ENCODE measurements around the gene RANGAP1. TPM values are rescaled to one million over a fixed set of nuclear protein-coding genes. Genes with fewer than 3 reads are reported as not detected.

The RANGAP1 gene
- total RNA-seq, 5 donors from 2014 or later (not counting 1 experiment from before 2014, with no cell fraction given): 95.0 to 113 (median 104) TPM

DNA sequence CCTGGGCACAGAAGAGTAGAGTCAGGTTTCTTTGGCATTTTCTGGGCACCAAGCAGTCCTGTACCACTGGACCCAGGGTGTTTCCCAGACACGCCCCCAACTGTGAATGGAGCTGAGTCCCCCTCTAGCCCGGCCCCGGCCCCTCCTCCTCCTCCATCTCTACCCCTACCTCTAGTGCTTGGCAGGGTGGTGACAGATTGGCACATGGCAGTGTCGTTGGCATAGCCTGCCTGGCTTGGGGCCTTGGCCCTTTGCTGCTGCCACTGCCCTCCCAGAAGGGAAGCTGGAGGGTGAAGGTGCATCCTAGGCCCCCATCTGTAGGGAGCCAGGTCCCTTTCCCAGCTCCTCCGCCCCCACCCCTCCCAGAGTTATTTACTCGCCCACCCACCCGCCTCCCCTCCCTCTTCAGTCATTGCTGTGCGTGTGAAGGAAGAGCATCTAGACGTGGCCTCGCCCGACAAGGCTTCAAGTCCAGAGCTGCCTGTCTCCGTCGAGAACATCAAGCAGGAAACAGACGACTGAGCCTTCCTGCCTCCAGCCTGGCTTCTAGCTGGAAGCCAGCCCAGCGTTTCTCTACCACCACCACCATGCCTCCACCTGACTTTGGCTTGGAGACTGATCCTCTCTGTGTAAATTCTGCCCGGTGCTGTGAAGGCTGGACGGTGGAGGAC, 56.1 kb downstream of the RANGAP1 start:
- H3K9me3 Mint-ChIP-seq: no peaks in the 10 kb centered on the region
- no peak overlapping the region for H3K4me3 Mint-ChIP-seq
- Histone ChIP-seq H3K27ac (ENCODE audit: low read length) (no peak overlapping the region), H3K27me3 (replicated peaks in 1 of 2; ENCODE audit: control insufficient read depth in 2 of 2, extremely low read depth in 1 of 2, insufficient read depth in 2 of 2, low read length in 1 of 2) (no peaks in the 10 kb centered on the region), H3K36me3 (ENCODE audit: control insufficient read depth in 2 of 2, extremely low read depth in 1 of 2, insufficient read depth in 1 of 2, low read length in 1 of 2) (peaks cover 10 to 55% of the 10 kb centered on the region in 2 donors), H3K9me3 (no peaks in the 10 kb centered on the region), H3K4me1 (ENCODE audit: control insufficient read depth in 1 of 2, extremely low read depth in 1 of 2, insufficient read depth in 2 of 2, low read length in 2 of 2) (no peaks in the 10 kb centered on the region), H3K4me3 (ENCODE audit: control insufficient read depth in 1 of 2, extremely low read depth in 1 of 2, low read length in 1 of 2) (no peak overlapping the region)
- ATAC-seq (replicated peaks in 1 of 4) (no peak), DNase-seq (no peak)
- ChIA-PET POLR2A (no interaction called here), CTCF (no interaction called here)
- H3K36me3 Mint-ChIP-seq: peaks cover 26% of the 10 kb centered on the region
- H3K27ac Mint-ChIP-seq: no peak overlapping the region
- no peaks in the 10 kb centered on the region for H3K4me1 Mint-ChIP-seq
- no peaks in the 10 kb centered on the region for H3K27me3 Mint-ChIP-seq
- WGBS (ENCODE audit: insufficient coverage): 83% methylated on average over 10 of the region's 17 CpGs

GRCh38 chr22:41229215-41229614, 56.8 kb downstream of the RANGAP1 start:
- Mint-ChIP-seq H3K4me1 (no peaks in the 10 kb centered on the region), H3K27ac (no peak overlapping the region), H3K27me3 (no peaks in the 10 kb centered on the region), H3K9me3 (no peaks in the 10 kb centered on the region), H3K4me3 (no peak overlapping the region), H3K36me3 (peaks cover 30% of the 10 kb centered on the region)
- ChIA-PET CTCF (no interaction called here), POLR2A (no interaction called here)
- WGBS (ENCODE audit: insufficient coverage): 96% methylated on average over 4 of the region's 6 CpGs
- Histone ChIP-seq H3K4me3 (ENCODE audit: control insufficient read depth in 1 of 2, extremely low read depth in 1 of 2, low read length in 1 of 2) (no peak overlapping the region), H3K36me3 (ENCODE audit: control insufficient read depth in 2 of 2, extremely low read depth in 1 of 2, insufficient read depth in 1 of 2, low read length in 1 of 2) (peaks cover 13 to 62% of the 10 kb centered on the region in 2 donors), H3K27me3 (replicated peaks in 1 of 2; ENCODE audit: control insufficient read depth in 2 of 2, extremely low read depth in 1 of 2, insufficient read depth in 2 of 2, low read length in 1 of 2) (no peaks in the 10 kb centered on the region), H3K9me3 (no peaks in the 10 kb centered on the region), H3K4me1 (ENCODE audit: control insufficient read depth in 1 of 2, extremely low read depth in 1 of 2, insufficient read depth in 2 of 2, low read length in 2 of 2) (no peaks in the 10 kb centered on the region), H3K27ac (ENCODE audit: low read length) (no peak overlapping the region)
- DNase-seq: no peak
- no peak for ATAC-seq (replicated peaks in 1 of 4)

DNA sequence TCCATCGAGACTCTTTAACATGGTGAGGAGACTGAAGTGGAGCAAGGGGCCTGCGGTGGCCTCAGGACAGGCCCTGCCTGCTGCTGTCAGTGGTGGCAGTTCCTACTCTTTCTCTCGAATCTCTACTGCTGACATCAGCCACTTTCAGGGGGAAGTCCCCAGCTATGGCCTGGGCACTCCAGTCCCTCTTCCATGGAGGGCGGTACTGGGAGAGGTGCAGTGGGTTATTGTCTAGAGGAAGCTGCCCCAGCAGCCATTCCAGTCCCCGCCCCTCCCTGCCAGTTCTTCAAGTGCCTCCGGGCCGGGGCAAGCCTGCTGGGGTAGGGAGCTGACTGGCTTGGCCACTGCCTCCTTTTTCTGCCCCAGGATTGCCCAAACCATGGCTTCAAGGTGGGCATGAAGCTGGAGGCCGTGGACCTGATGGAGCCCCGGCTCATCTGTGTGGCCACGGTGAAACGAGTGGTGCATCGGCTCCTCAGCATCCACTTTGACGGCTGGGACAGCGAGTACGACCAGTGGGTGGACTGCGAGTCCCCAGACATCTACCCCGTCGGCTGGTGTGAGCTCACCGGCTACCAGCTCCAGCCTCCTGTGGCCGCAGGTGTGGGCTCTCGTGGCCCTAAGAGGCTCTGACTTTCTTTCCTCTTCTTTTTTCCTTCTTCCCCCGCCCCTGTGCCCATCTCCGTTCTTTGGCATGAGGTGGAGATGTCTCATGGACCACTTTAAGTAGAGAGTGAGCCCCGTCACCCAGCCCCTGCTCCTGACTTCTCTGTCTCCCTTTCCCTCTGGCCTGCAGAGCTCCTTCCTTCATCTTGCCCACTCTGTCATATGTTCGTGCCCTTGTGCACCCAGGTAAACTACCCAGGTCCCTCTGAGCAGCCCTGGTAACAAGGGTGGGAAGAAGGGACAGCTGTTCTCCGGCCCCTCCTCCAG, 59.0 kb downstream of the RANGAP1 start:
- POLR2A ChIA-PET: interaction anchor here in 1 of 2 donors (0.5 kb wide), 1 partner anchor 696 kb away, joined by 6 read pairs; no protein-coding TSS in a partner anchor
- peaks cover 35% of the 10 kb centered on the region for H3K36me3 Mint-ChIP-seq
- H3K36me3 ChIP-seq (ENCODE audit: control insufficient read depth in 2 of 2, extremely low read depth in 1 of 2, insufficient read depth in 1 of 2, low read length in 1 of 2): peaks cover 13 to 84% of the 10 kb centered on the region in 2 donors
- CTCF ChIA-PET: no interaction called here
- H3K9me3 Mint-ChIP-seq: no peaks in the 10 kb centered on the region
- DNase-seq (no peak), ATAC-seq (replicated peaks in 1 of 4) (no peak)
- H3K27ac ChIP-seq (ENCODE audit: low read length): no peak overlapping the region
- H3K4me3 ChIP-seq (ENCODE audit: control insufficient read depth in 1 of 2, extremely low read depth in 1 of 2, low read length in 1 of 2): no peak overlapping the region
- H3K4me3 Mint-ChIP-seq: no peak overlapping the region
- WGBS (ENCODE audit: insufficient coverage): 96% methylated on average over 19 of the region's 26 CpGs
- no peaks in the 10 kb centered on the region for H3K27me3 ChIP-seq (replicated peaks in 1 of 2; ENCODE audit: control insufficient read depth in 2 of 2, extremely low read depth in 1 of 2, insufficient read depth in 2 of 2, low read length in 1 of 2)
- H3K27me3 Mint-ChIP-seq: no peaks in the 10 kb centered on the region
- H3K9me3 ChIP-seq: no peaks in the 10 kb centered on the region
- H3K27ac Mint-ChIP-seq: no peak overlapping the region
- no peaks in the 10 kb centered on the region for H3K4me1 Mint-ChIP-seq
- no peaks in the 10 kb centered on the region for H3K4me1 ChIP-seq (ENCODE audit: control insufficient read depth in 1 of 2, extremely low read depth in 1 of 2, insufficient read depth in 2 of 2, low read length in 2 of 2)

- DNase-seq: no peak
- ATAC-seq (replicated peaks in 1 of 4): no peak
- Histone ChIP-seq H3K4me3 (ENCODE audit: control insufficient read depth in 1 of 2, extremely low read depth in 1 of 2, low read length in 1 of 2) (no peak overlapping the region), H3K9me3 (no peaks in the 10 kb centered on the region), H3K27me3 (replicated peaks in 1 of 2; ENCODE audit: control insufficient read depth in 2 of 2, extremely low read depth in 1 of 2, insufficient read depth in 2 of 2, low read length in 1 of 2) (no peaks in the 10 kb centered on the region), H3K4me1 (ENCODE audit: control insufficient read depth in 1 of 2, extremely low read depth in 1 of 2, insufficient read depth in 2 of 2, low read length in 2 of 2) (no peaks in the 10 kb centered on the region), H3K36me3 (ENCODE audit: control insufficient read depth in 2 of 2, extremely low read depth in 1 of 2, insufficient read depth in 1 of 2, low read length in 1 of 2) (peaks cover 19 to 86% of the 10 kb centered on the region in 2 donors), H3K27ac (ENCODE audit: low read length) (no peak overlapping the region)
- H3K9me3 Mint-ChIP-seq: no peaks in the 10 kb centered on the region
- ChIA-PET CTCF (interaction anchor here (0.5 to 1.1 kb wide), 2 partner anchors 14 to 324 kb away, joined by 3 to 4 read pairs; no protein-coding TSS in a partner anchor), POLR2A (no interaction called here)
- H3K4me1 Mint-ChIP-seq: peaks cover 0 to 4% (median 0%) of the 10 kb centered on the region in 3 donors
- H3K27me3 Mint-ChIP-seq: no peaks in the 10 kb centered on the region
- H3K36me3 Mint-ChIP-seq: peaks cover 33% of the 10 kb centered on the region
- no peak overlapping the region for H3K4me3 Mint-ChIP-seq
- WGBS (ENCODE audit: insufficient coverage): 96% methylated on average over 5 of the region's 7 CpGs
- no peak overlapping the region for H3K27ac Mint-ChIP-seq
Measured at GRCh38 chr22:41223535-41223934, 62.5 kb downstream of the RANGAP1 start.

DNA sequence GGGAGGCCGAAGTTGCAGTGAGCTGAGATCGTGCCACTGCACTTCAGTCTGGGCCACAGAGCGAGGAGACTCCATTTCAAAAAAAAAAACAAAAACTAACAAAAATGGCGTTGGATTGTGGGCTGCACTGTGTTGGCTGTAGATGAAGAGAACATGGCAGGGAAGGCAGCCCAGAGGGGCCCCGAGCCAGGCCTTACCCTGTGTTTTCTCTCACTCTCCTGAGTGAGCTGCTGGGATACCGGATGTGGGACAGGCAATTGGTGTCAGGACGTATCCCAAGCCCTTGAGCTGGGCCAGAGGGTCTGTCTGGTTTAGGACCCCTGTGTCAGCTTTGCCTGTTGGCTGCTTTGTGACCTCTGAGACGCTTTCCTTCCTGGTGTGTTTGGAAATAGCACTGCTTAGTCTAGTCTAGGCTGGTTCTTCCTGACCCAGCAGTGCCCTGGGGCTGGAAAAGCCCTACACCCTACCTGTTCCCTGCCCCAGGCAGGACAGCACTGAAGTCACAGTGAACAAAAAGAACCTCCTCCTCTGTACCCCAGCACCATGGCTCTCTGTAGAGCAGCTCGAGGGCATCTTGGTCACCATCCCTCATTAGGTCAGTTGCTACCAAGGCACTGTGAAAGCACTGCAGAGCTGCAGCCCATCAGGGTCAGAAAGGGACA, 63.0 kb downstream of the RANGAP1 start:
- Histone ChIP-seq H3K9me3 (no peaks in the 10 kb centered on the region), H3K27me3 (replicated peaks in 1 of 2; ENCODE audit: control insufficient read depth in 2 of 2, extremely low read depth in 1 of 2, insufficient read depth in 2 of 2, low read length in 1 of 2) (no peaks in the 10 kb centered on the region), H3K27ac (ENCODE audit: low read length) (no peak overlapping the region), H3K36me3 (ENCODE audit: control insufficient read depth in 2 of 2, extremely low read depth in 1 of 2, insufficient read depth in 1 of 2, low read length in 1 of 2) (peaks cover 17 to 82% of the 10 kb centered on the region in 2 donors), H3K4me3 (ENCODE audit: control insufficient read depth in 1 of 2, extremely low read depth in 1 of 2, low read length in 1 of 2) (no peak overlapping the region), H3K4me1 (ENCODE audit: control insufficient read depth in 1 of 2, extremely low read depth in 1 of 2, insufficient read depth in 2 of 2, low read length in 2 of 2) (peaks cover 0 to 2% of the 10 kb centered on the region in 2 experiments)
- H3K27ac Mint-ChIP-seq: no peak overlapping the region
- ChIA-PET POLR2A (no interaction called here), CTCF (interaction anchor here (0.5 to 1.1 kb wide), 2 partner anchors 15 to 323 kb away, joined by 3 to 4 read pairs; no protein-coding TSS in a partner anchor)
- H3K4me1 Mint-ChIP-seq: peaks cover 2 to 5% (median 3%) of the 10 kb centered on the region in 3 donors
- DNase-seq: no peak
- H3K9me3 Mint-ChIP-seq: no peaks in the 10 kb centered on the region
- no peak for ATAC-seq (replicated peaks in 1 of 4)
- H3K36me3 Mint-ChIP-seq: peaks cover 33% of the 10 kb centered on the region
- WGBS (ENCODE audit: insufficient coverage): 97% methylated on average over 5 of the region's 9 CpGs
- no peaks in the 10 kb centered on the region for H3K27me3 Mint-ChIP-seq
- no peak overlapping the region for H3K4me3 Mint-ChIP-seq
